GM21786 (cell line): Measurements from ENCODE around the gene EBF4.

Experiments
- ATAC-seq: cut with Tn5 transposase; IDR thresholded peaks from one replicate; pipeline ENCODE4 v1.9.1; 2021; ENCODE audit not compliant: unreplicated experiment

EBF4 gene

GRCh38 chr20:2698912-2699311, 6.3 kb downstream of the EBF4 start:
- no peak for ATAC-seq

GRCh38 chr20:2699775-2700413, 7.3 kb downstream of the EBF4 start:
- ATAC-seq = no peak

GRCh38 chr20:2700913-2701620, 8.5 kb downstream of the EBF4 start:
- no peak for ATAC-seq

DNA sequence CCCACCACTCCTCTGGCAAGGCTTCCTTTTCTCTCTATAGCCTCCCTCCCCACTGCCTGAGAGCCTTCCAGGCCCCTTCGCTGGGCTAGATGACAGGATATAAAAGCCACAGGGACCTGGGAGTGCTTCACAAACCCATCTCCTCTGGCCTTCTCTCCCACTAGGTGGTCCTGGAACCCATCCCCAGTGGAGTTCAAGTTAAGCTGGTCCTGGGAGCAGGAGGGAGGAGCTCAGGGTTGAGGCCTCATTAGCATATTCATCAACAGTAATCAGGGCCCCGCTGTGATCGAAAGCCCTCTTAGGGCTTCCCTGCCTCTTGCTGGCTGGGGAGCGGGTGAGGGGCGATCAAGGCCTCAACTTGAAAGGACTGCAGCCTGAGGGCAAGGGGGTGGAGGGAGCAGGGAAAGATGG, 9.1 kb downstream of the EBF4 start:
- ATAC-seq = no peak

GRCh38 chr20:2703716-2704475, 11.3 kb downstream of the EBF4 start:
- ATAC-seq = no peak

DNA sequence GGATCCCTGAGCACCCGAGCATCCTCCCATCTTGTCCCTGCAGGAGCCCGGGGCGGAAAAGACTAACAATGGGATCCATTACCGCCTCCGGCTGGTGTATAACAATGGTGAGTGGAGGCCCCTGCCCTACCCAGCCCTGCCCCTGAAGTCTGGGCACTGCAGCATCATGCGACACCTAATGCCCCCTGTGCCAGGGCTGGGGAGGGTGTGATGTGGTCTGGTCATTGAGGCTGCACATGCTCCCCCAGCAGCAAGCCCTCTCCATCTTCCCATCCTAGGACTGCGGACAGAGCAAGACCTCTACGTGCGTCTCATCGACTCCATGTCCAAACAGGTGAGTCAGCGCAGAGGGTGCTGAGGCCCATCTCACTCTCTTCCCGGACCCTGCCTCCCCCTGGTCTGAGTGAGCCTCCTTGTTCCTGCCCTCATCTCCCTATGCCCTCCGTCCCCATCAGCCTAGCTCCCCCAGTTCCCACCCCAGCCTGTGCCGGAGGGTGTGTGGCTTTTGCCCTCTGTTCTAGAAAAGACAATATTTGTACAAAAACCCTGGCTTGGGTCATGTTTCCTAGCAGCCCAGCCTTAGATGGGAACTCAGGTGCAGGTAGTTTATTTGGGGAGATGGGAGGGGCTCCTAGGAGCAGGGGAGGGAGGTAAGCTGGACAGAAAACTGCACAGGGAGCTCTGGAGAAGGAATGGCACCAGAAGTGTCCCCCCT, 13.5 kb downstream of the EBF4 start:
- ATAC-seq = no peak

- no peak for ATAC-seq
Measured at GRCh38 chr20:2706688-2707352, 14.2 kb downstream of the EBF4 start.

DNA sequence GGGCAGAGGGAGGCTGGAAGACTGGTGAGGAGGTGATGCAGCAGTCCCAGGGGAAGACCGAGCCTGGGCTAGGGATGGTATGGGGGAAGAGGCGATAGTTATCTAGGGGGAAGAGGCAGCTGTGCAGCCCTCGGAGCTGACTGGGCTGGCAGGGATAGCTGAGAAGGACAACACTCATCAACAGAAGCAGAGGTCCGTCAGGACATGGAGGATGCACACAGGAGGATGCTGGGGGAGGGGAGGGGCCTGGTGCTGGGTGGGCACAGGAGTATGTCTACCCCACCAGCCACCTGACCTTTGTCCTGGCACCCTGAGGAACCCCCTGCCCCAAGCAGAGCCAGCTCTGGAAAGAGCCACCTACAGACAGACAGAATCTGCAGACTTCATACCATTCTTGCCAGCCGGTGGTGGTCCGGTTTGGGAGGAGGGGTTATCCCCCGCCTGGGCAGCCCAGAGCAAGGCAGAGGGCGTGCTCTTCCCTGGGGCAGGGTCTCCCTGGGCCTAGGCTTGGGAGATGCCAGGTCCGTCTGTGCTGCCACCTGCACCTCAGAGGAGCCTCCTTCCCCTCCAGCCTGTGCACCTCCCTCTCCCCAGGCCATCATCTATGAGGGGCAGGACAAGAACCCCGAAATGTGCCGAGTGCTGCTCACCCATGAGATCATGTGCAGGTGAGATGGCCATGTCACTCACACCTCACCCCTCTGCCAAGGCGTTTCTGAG, 14.9 kb downstream of the EBF4 start:
- ATAC-seq = no peak

- ATAC-seq = no peak
Measured at GRCh38 chr20:2708073-2708415, 15.5 kb downstream of the EBF4 start.

DNA sequence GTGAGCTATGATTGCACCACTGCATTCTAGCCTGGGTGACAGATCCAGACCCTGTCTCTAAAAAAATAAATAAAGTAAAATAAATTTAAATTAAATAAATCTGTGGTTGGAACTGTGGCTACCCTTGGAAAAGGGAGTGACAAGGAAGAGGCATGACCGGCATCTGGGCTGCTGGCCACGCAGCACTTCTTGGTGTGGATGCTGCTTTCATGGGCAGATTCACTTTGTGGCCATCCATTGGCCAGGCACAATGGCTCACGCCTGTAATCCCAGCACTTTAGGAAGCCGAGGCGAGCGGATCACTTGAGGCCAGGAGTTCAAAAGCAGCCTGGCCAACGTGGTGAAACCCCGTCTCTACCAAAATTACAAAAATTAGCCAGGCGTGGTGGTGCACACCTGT, 16.1 kb downstream of the EBF4 start:
- ATAC-seq = no peak

DNA sequence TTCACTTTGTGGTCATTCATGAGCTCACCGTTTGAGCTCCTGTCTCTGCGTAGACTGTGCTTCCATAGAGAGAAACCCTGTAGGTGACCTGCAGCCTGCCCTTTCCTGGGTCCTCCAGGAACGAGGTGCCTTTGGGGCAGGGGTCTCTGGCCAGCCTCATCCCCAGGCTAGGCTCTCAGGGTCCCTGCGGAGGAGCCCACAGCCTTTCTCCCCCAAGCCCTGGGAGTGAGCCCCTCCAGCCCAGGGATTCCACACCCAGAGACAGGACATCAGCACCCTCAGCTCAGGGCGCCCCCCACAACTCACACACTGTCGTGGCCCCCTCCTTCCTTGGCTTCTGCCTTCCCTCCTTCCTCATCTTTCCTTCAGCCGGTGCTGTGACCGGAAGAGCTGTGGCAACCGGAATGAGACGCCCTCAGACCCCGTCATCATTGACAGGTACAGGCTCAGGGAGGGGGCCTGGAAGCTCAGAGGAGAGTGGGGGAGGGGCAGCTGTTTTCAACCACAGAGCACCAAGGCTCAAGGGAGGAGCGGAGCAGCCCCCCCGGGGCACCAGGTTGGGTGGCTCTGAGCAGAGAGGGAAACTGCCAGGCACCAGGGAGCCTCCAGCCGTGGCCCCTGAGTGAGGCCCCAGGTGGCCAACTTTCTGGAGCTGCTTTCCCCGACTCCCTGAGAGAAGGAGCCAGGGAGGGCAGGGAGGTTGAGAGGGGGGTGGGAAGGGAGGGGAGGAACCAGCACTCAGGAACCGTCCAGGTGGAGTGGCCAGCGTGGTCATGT, 16.8 kb downstream of the EBF4 start:
- no peak for ATAC-seq

GRCh38 chr20:2713285-2713684, 20.7 kb downstream of the EBF4 start:
- ATAC-seq = no peak

DNA sequence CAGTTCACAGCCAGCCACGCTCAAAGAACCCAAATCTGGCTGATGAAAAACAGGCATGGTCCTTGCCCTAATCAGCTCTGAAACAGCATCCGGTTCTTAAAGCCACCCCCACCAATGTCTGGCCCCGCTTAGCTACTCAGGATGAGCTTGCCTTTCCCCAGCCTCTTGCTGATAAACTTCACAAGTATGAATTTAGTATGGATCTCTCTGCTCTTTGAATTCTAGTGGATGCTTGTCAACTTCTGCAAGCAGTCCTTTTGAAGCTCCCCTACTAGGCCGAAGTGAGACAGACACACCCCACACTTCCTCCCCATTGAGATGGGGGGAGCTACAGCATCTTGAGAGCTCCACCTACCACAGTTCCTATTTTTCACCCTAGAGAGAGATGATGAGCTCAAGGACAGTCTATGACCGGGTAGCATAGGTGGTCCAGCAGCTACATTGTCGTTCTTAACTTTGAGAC, 36.7 kb downstream of the EBF4 start:
- ATAC-seq = no peak

DNA sequence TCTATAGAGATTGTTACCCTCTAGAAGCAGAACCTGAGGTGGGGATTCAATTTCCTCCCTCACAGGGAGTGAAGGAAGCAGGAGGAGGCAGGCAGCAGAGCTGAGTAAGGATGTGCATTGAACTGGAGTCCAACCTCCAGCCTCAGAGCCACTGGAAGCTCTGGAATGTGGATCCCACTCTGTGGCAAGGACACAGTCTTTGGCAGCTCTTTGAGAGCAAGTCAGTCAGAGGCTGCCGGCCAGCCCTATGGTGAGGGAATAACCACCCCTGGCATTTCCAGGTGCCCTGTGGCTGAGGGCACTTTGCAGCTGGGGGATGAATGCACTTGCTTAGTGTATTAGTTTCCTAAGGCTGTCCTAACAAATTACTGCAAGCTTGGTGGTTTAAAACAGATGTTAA, 37.2 kb downstream of the EBF4 start:
- no peak for ATAC-seq

DNA sequence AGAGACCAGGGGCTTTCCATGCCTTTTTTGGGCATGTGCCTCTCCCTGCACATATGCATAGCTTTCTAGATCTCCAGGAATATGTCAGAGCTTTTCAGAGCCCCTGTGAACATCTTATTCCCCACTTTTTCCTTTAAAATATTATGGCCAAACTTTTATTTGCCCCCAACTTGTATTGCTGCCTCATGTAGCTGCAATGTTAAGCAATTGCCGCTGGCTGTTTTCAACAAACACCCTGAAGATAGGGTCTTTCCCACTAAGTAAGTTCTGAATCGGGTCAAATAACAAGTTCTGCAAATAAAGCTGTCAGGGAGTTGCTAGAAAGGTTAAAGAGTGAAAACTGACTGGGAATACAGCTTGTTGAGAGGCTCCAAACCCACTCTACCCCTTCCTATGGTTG, 42.3 kb downstream of the EBF4 start:
- ATAC-seq = no peak

GRCh38 chr20:2736441-2736840, 43.9 kb downstream of the EBF4 start:
- ATAC-seq = no peak

DNA sequence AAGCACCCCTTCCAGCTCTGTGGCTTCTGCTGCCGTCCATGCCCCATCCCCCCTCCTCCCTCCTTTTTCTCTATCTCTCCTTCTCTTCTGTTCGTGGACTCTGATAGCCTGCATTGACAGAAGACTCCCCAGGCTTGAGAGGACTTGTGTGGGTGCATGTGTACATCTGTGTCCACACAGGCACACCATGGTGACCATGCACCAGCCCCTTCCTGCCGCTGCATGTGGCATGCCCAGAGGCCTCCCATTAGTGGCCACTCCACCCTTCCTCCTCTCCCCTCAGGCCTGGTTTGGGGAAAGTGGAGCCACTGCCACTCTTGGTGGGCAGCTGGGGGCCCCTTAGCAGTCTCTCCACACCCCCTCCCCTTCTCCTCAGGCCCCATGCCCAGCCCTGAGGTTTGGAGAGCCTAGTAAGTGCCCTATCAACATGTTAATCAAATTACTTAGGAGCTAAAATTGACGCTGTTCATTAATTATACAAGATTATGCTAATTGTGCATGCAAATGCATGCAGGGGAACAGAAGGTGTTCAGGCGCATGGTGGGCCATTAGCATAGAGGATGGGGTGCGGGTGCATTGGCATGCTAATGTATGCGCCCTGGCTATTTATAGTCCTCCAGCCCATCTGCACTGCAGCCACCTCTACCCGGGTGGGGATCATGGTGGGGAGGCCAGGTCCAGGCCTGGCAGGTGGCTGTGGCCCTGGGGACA, 45.9 kb downstream of the EBF4 start:
- no peak for ATAC-seq

GRCh38 chr20:2739042-2739398, 46.4 kb downstream of the EBF4 start:
- no peak for ATAC-seq

DNA sequence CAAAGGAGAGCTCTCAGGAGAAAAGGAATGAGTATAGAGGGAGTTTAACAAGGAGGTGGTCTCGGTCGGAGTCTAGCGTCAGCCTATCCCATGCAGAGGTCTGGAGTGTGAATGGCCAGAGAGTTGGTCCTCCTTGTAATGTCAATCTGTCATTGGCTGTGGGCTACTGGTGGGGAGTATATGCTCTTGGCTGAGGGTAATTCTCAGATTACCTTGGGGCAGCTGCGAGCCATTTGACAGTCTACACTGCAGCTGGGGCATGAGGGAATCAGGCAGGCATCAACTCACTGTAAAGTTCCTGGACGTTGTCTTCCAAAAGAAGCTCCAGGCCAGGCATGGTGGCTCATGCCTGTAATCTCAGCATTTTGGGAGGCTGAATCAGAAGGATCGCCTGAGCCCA, 48.1 kb downstream of the EBF4 start:
- no peak for ATAC-seq
